ENCODE results near the gene ARID1A.

GRCh38 chr1:26724118-26724517 lies 28.3 kb downstream of the ARID1A start:
- TF ChIP-seq CTCF (IDR thresholded peaks at IDR 0.05; ENCODE audit: low read depth, low read length) (no peak), EZH2phosphoT487 (IDR thresholded peaks at IDR 0.05; ENCODE audit: low read depth) (no peak)

Data from OCI-LY3 (cell line).